ACC112 (cell line): Measurements from ENCODE around the gene MREG.

Experiments used
- H2AFZ ChIP-seq: fragments of 200-600 bp; sonication (generic); one replicate; pipeline ENCODE4 v1.6.0; 2017; ENCODE audit warnings: antibody characterized with exemption, low read length; ENCODE audit not compliant: unreplicated experiment
- H3K27ac ChIP-seq: fragments of 200-600 bp; sonication (generic); 2 replicates; pipeline ENCODE4 v1.5.1; 2014; ENCODE audit warnings: low read depth, mild to moderate bottlenecking, antibody characterized with exemption, low read length, moderate library complexity
- H3K27me3 ChIP-seq: fragments of 200-600 bp; sonication (generic); 2 replicates; pipeline ENCODE4 v1.6.1; 2014; ENCODE audit warnings: mild to moderate bottlenecking, antibody characterized with exemption, low read length, moderate library complexity, mixed read lengths; ENCODE audit not compliant: insufficient read depth
- H3K36me3 ChIP-seq: fragments of 200-600 bp; sonication (generic); 2 replicates; pipeline ENCODE4 v1.6.1; 2016; ENCODE audit warnings: mild to moderate bottlenecking, antibody characterized with exemption, low read length, moderate library complexity, mixed read lengths; ENCODE audit not compliant: insufficient read depth
- H3K4me1 ChIP-seq: fragments of 200-600 bp; sonication (generic); one replicate; pipeline ENCODE4 v1.6.1; 2016; ENCODE audit warnings: low read length, mixed read lengths; ENCODE audit not compliant: insufficient read depth, unreplicated experiment, control insufficient read depth
- H3K4me3 ChIP-seq: fragments of 200-600 bp; sonication (generic); 2 replicates; pipeline ENCODE4 v1.5.1; 2014; ENCODE audit warnings: mild to moderate bottlenecking, low read depth, low read length
- H3K79me2 ChIP-seq: fragments of 200-600 bp; sonication (generic); one replicate; pipeline ENCODE4 v1.6.0; 2016; ENCODE audit warnings: low read length; ENCODE audit not compliant: control insufficient read depth, unreplicated experiment, insufficient read depth

The MREG gene, protein sequence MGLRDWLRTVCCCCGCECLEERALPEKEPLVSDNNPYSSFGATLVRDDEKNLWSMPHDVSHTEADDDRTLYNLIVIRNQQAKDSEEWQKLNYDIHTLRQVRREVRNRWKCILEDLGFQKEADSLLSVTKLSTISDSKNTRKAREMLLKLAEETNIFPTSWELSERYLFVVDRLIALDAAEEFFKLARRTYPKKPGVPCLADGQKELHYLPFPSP

DNA sequence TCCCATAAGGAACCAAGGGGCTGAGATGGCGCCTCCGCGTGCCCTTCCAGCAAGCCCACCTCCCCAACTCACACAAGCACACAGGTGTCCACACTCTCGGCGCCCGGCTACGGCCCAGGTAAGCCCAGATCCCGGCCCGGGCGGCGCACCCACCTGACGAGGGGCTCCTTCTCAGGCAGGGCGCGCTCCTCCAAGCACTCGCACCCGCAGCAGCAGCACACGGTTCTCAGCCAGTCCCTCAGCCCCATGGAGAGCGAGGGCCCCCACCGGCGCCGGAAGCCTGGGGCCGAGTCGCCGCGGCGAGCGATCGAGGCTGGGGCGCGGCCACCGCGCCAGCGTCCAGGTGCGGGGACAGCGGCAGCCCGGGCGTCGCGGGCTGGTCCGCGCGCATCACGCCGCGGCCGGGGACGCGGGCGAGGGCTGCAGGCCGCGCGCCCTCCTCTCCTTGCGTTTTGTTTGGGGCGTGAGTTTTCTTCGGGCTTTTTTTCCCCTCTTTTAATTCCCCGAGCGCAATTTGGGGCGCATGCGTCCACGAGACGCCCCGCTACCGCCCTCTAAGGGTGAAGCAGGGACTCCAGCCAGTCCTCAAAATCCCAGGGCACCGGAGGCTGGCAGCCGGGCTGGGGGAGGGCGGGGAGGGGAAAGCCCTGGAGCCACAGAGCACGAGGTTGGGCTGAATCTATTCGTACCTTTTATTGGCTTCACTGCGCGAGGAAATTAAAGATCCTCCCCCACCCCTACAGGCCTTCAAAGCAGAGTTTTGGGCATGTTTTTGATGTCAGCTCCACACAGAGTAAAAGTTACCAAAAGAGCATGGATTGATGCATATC is at the start of gene MREG:
MREG (minus strand) TSS at position 472 of the 830 bp plus-strand sequence; CDS start at position 248, 224 bp downstream.
- Histone ChIP-seq H3K79me2 (no peaks in the 10 kb centered on the region), H3K4me1 (peaks cover 5% of the 10 kb centered on the region)

DNA sequence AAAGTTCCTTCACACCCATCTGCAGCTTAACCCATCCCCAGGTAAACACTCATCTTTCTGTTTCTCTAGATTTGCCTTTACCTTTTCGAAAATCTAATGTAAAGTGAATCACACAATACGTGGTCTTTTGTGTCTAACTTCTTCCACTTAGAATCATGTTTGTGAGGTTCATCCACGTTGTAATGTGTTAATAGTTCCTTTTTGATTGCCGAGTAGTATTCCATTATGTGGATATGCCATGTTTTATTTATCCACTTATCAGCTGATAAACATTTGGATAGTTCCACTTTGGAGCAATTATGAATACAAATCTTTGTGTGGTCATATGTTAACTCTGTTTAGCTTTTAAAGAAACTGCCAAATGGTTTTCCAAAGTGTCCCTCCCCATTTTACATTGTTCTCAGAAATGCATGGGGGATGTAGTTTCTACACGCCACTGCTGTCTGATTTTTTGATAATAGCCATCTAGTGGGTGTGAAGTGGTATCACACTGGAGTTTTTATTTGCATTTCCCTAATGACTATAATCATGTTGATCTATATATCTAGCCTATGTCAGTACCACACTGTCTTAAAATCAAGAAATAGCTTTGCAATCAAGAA is 46.0 kb upstream of the MREG start:
- H3K79me2 ChIP-seq, result no peaks in the 10 kb centered on the region
- no peak overlapping the region for H3K27ac ChIP-seq
- no peaks in the 10 kb centered on the region for H3K4me1 ChIP-seq

More for the DNA sequence above, at the start of gene MREG:
- Histone ChIP-seq H3K4me3 (peak within 1 kb of the TSS; percentile 95), H3K36me3 (no peaks in the 10 kb centered on the region), H2AFZ (peak within 1 kb of the TSS; percentile 97), H3K27ac (no peak within 1 kb of the TSS), H3K27me3 (no peaks in the 10 kb centered on the region)

DNA sequence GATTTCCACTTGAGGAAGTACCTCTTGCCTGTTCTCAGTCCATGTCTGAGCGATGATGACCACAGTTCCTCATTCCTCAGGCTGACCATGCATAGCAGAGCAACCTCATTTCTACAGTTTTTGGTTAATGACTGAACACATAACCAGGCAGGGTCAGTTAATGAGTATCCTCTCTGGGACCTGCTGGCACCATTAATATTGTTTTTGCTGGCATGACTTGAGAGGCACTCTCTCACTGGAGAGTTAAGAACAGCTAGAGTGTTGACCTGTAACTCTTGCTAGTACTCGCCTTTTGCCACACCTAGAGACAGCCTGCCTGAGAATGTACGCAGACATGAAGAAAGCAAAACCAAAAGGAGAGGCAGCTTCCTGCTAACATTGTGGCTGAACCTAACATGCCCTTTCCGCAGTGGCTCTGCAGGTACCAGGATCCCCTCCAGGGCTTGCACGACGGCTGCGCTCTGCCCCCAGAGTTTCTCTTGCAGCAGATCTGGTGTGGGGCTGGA is 44.4 kb upstream of the MREG start:
- Histone ChIP-seq H2AFZ (no peak overlapping the region), H3K79me2 (no peaks in the 10 kb centered on the region), H3K4me1 (no peaks in the 10 kb centered on the region), H3K4me3 (no peak overlapping the region), H3K36me3 (no peaks in the 10 kb centered on the region), H3K27ac (no peak overlapping the region), H3K27me3 (no peaks in the 10 kb centered on the region)

More for the DNA sequence above, 46.0 kb upstream of the MREG start:
- Histone ChIP-seq H2AFZ (no peak overlapping the region), H3K36me3 (peaks cover under 1% of the 10 kb centered on the region; the same call in 1 of the 2 replicates), H3K27me3 (no peaks in the 10 kb centered on the region), H3K4me3 (no peak overlapping the region)

DNA sequence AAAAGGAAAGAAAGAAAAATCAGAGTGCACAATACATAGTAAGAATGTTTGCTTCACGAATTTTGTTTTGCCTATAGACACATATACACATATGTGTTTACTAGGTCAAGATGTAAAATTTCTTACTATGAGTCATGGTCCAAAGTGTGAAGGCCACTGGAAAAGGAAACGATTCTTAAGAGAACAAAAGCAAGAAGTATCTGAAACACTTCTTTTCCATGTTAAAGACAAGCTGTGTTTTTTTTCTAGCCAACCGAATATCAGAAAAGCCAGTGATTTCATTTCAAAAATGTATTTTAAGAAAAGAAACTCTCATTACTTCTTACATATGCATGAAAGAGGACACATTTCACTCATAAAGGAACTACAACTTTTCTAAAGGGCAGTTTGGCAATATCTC is 43.4 kb upstream of the MREG start:
- H3K27ac ChIP-seq, result no peak overlapping the region
- H3K79me2 ChIP-seq, result no peaks in the 10 kb centered on the region
- H3K36me3 ChIP-seq, result no peaks in the 10 kb centered on the region
- H3K4me1 ChIP-seq, result no peaks in the 10 kb centered on the region
- no peak overlapping the region for H2AFZ ChIP-seq
- no peaks in the 10 kb centered on the region for H3K27me3 ChIP-seq
- no peak overlapping the region for H3K4me3 ChIP-seq

DNA sequence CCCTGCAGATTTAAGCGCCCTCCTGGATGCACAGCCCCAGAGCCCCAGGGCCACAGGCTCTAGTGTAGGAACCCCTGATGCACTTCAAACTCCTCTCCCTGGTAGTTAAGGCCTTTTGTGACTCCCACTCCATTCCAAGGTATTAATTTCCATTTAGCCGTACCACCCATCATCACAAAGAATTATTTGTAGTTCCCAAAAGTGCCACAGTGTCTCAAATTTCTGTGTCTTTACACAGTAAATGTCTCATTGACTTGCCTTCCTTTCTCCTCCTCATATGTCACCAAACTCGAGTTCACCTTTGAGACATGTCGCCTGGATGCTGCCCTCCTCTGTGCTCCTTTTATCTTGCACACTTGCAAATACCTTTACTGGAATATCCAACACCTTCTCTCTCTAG is 42.3 kb upstream of the MREG start:
- H3K27ac ChIP-seq, result no peak overlapping the region

DNA sequence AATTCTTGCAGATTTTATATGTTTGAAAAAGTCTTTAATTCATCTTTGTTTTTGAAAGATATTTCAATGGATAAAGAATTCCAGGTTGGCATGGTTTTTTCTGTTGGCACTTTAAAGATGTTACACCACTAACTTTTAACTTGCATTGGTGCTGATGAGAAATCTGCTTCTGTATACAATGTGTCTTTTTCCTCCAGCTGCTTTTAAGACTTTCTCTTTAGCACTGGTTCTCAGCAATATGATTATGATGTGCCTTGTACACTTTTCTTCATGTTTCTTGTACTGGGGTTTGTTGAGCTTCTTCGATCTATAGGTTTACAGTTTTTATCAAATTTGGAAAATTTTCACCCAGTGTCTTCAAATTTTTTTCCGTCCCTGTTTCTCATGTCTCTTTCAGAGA is 39.1 kb upstream of the MREG start:
- Histone ChIP-seq H3K4me1 (no peaks in the 10 kb centered on the region), H3K79me2 (no peaks in the 10 kb centered on the region), H2AFZ (no peak overlapping the region), H3K27ac (no peak overlapping the region), H3K4me3 (no peak overlapping the region), H3K36me3 (no peaks in the 10 kb centered on the region), H3K27me3 (no peaks in the 10 kb centered on the region)

More for the DNA sequence above, 42.3 kb upstream of the MREG start:
- H3K79me2 ChIP-seq, result no peaks in the 10 kb centered on the region
- H2AFZ ChIP-seq, result no peak overlapping the region
- no peak overlapping the region for H3K4me3 ChIP-seq
- H3K4me1 ChIP-seq, result no peaks in the 10 kb centered on the region
- H3K27me3 ChIP-seq, result no peaks in the 10 kb centered on the region
- H3K36me3 ChIP-seq, result no peaks in the 10 kb centered on the region

DNA sequence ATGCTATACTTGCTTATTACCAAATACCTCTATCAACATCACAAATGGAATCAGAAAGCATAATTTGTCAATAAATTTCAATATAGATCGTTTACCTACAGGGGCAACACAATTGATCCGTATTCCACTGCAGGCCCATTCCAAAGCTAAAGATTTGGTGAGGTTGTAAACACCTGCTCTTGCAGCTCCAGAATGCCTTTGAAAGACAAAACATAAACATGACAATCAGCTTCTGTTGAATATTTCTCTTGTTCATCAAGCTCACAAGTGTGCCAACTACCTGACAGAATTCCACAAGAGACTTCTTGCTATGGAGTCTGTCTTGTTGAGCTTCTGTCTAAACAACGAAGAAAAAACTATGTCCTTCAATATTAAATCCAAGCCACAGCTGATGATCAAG is 38.0 kb upstream of the MREG start:
- Histone ChIP-seq H3K4me3 (no peak overlapping the region), H3K27ac (no peak overlapping the region), H3K27me3 (no peaks in the 10 kb centered on the region), H2AFZ (no peak overlapping the region), H3K79me2 (no peaks in the 10 kb centered on the region), H3K4me1 (no peaks in the 10 kb centered on the region), H3K36me3 (no peaks in the 10 kb centered on the region)

DNA sequence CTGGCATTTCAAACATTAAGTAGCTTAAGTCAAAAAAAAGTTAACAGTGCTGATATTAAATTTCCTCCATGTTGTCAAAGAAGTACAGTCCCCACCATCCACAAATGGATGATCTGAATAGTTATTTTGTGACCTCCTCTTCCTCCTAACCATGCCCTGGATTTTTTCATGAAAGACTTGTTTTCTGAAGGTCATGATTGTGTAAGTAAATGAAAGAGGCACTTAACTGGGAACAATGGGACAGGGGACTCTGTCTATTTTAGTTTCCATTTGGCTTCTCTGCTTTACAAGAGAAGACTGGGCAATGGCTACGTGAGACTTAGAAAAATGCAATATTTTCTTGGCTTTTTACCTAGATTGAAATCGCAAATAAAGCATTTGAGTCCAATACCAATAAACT is 36.1 kb upstream of the MREG start:
- Histone ChIP-seq H3K27ac (no peak overlapping the region), H2AFZ (no peak overlapping the region), H3K36me3 (no peaks in the 10 kb centered on the region), H3K4me1 (no peaks in the 10 kb centered on the region), H3K27me3 (no peaks in the 10 kb centered on the region), H3K4me3 (no peak overlapping the region), H3K79me2 (no peaks in the 10 kb centered on the region)

DNA sequence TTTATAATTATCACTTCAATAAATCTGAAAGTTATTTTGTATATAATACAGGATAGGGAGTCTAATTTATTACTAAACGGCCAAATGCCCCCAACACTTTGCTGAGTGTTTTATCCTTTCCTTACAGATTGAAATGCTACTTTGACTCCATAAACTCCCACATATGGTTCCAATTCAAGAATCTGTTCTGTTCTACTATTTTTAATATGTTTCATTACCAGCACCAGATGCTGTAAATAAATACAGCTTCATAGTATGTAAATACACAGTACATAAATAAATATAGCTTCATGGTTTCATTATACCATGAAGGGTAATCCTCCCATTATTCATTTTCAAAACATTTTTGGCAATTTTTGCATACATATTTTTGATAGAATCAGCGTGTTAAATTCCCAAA is 34.0 kb upstream of the MREG start:
- Histone ChIP-seq H3K36me3 (no peaks in the 10 kb centered on the region), H2AFZ (no peak overlapping the region), H3K27ac (no peak overlapping the region), H3K4me3 (no peak overlapping the region), H3K27me3 (no peaks in the 10 kb centered on the region), H3K79me2 (no peaks in the 10 kb centered on the region), H3K4me1 (no peaks in the 10 kb centered on the region)

DNA sequence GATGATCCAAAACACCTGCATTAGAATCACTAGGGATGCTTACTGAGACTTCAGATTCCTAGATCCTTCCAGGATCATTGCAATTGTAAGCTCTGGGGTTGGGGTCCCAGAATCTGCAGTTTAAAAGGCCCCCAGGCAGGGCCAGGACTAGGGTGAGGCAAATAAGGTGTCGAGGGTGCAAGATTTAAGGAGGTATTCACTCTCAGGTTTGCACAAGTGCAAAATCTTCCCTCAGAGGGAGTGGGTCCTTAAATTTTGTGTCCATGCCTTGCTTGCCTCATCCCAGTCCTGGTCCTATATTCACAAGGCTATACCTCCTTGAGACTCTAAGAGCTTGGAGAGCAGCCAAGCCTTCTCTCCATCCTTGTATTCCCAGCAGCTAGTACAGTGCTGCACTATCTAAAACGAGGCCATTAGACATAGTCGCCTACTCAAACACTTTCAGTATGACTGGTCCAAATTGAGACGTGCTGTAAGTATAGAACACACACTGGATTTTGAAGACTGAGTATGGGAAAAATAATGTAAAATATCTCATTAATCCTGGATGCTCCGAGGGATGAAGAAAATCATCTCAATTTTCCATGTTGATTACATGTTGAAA is 31.6 kb upstream of the MREG start:
- H3K36me3 ChIP-seq, result peaks cover 4% of the 10 kb centered on the region; the same call in 1 of the 2 replicates
- H3K27me3 ChIP-seq, result no peaks in the 10 kb centered on the region
- H3K79me2 ChIP-seq, result no peaks in the 10 kb centered on the region
- H3K4me3 ChIP-seq, result no peak overlapping the region
- no peak overlapping the region for H2AFZ ChIP-seq
- no peaks in the 10 kb centered on the region for H3K4me1 ChIP-seq
- H3K27ac ChIP-seq, result no peak overlapping the region
